Pancreas (tissue), 10 donors: Measurements from ENCODE around the gene SIN3B. TPM values are rescaled to one million over a fixed set of nuclear protein-coding genes. Genes with fewer than 3 reads are reported as not detected.

Source experiments
- ATAC-seq, 4 donors: fragments of 200-7000 bp; cut with Tn5 transposase; one replicate each; pipeline versions ENCODE4 v1.8.0 to v1.9.1; 2020; ENCODE audit warnings: mild to moderate bottlenecking in 4 of 4, moderate library complexity in 4 of 4
- DNase-seq, 6 donors: peaks; one replicate each; pipeline ENCODE4 v3.0.0-alpha.2; 2020
- FAIRE-seq: peaks from 2 replicates; lab custom pipeline; 2012; peaks lifted over from hg19 to GRCh38; lab: Jason Lieb, UNC
- H3K27ac ChIP-seq, 4 donors: fragments of 200-600 bp; sonication (generic); 1 replicate in 3 of 4; 2 replicates in 1 of 4; pipeline versions ENCODE4 v1.5.0 to v1.8.0; 2020
- H3K27me3 ChIP-seq, 4 donors: fragments of 200-600 bp; one replicate each; pipeline ENCODE4 v1.8.0; 2021
- H3K36me3 ChIP-seq, 3 donors: fragments of 200-600 bp; sonication (generic) in 1 of 3; one replicate each; pipeline versions ENCODE4 v1.5.0 to v1.8.0; 2020 to 2021
- H3K4me1 ChIP-seq, 3 donors: fragments of 200-600 bp; one replicate each; pipeline ENCODE4 v1.8.0; 2021
- H3K4me3 ChIP-seq, 4 donors: fragments of 200-600 bp; sonication (generic) in 2 of 4; one replicate each; pipeline versions ENCODE4 v1.5.0 to v1.8.0; 2020 to 2021
- H3K9me3 ChIP-seq, 4 donors: fragments of 200-600 bp; one replicate each; pipeline ENCODE4 v1.8.0; 2021
- CTCF ChIP-seq, 4 donors: fragments of 200-600 bp; sonication (generic) in 3 of 4; IDR thresholded peaks; one replicate each; pipeline versions ENCODE4 v1.5.0 to v1.8.0; 2021; ENCODE audit warnings: antibody characterized with exemption in 4 of 4
- WGBS, 2 donors: extraction: QIAGEN DNeasy Blood & Tissue Kit; methylation state at CpG; one replicate each; pipeline ENCODE4 v1.1.7; 2013; 5-methylcytosine and 5-hydroxymethylcytosine counted together
- intact Hi-C, 3 donors: fragments of 100-400 bp; cut with DNase I; formaldehyde crosslinking; loops; one replicate each; pipeline versions ENCODE4 v1.11.1 to v1.14.2; 2022
- polyA plus RNA-seq, 2 donors: library from polyadenylated mRNA; stranded (reverse); fragments of 200-250 nt; gene quantifications; one replicate each; pipeline ENCODE4 v1.2.3, GENCODE V29; 2013
- total RNA-seq, 6 donors: library from RNA; stranded (reverse); fragmentation: NEBNext Ultra II Directional in 4 of 6; extraction: Animal tissue kit (Norgen Biotek cat#: 25700) in 4 of 6; gene quantifications; one replicate each; pipeline versions ENCODE4 v1.2.1 to v1.2.4, GENCODE V29; 2021 to 2023
- donor health status: healthy with polysubstance abuse.
- donor health status: DM: no; HTN: no; CAD: no; lungs with moderate emphysema.
- donor health status: DM: no; HTN: no; CAD: no.
- donor health status: control.
- donor health status: control.
- donor health status: Bipolar disorder and iron deficiency.
- donor health status: DM: yes; HTN: yes; CAD: no.
- donor health status: DM: no; HTN: no; CAD: no.
- donor health status: DM: no; HTN: no; CAD: no.
- donor health status: DM: yes; HTN: yes; CAD: no.

Gene SIN3B
- total and polyA plus RNA-seq, 8 donors = 13.6 to 51.8 (median 20.1) TPM

GRCh38 chr19:16830679-16831078 lies 1.5 kb downstream of the SIN3B start:
- Histone ChIP-seq H3K36me3 (peaks cover 5 to 24% (median 5%) of the 10 kb centered on the region in 3 donors), H3K4me3 (no peak overlapping the region), H3K27me3 (no peaks in the 10 kb centered on the region), H3K27ac (no peak overlapping the region), H3K9me3 (no peaks in the 10 kb centered on the region), H3K4me1 (peaks cover 0 to 7% (median 0%) of the 10 kb centered on the region in 3 donors)
- ATAC-seq = no peak
- no peak for TF ChIP-seq CTCF (IDR thresholded peaks at IDR 0.05)
- intact Hi-C loops = no loop called here
- FAIRE-seq = no peak
- DNase-seq = no peak
- WGBS, 2 donors = 72 to 77% methylated on average over 3 of the region's 3 CpGs

- Histone ChIP-seq H3K4me3 (no peak overlapping the region), H3K4me1 (peaks cover 0 to 7% (median 0%) of the 10 kb centered on the region in 3 donors), H3K27ac (no peak overlapping the region), H3K36me3 (peaks cover 5 to 24% (median 5%) of the 10 kb centered on the region in 3 donors), H3K9me3 (no peaks in the 10 kb centered on the region), H3K27me3 (no peaks in the 10 kb centered on the region)
- TF ChIP-seq CTCF (IDR thresholded peaks at IDR 0.05) = no peak
- no peak for DNase-seq
- intact Hi-C loops = no loop called here
- ATAC-seq = no peak
- FAIRE-seq = no peak
- 93 to 94% methylated on average over 9 of the region's 9 CpGs for WGBS, 2 donors
These were observed 2.3 kb downstream of the SIN3B start for GRCh38 chr19:16831531-16831930.

DNA sequence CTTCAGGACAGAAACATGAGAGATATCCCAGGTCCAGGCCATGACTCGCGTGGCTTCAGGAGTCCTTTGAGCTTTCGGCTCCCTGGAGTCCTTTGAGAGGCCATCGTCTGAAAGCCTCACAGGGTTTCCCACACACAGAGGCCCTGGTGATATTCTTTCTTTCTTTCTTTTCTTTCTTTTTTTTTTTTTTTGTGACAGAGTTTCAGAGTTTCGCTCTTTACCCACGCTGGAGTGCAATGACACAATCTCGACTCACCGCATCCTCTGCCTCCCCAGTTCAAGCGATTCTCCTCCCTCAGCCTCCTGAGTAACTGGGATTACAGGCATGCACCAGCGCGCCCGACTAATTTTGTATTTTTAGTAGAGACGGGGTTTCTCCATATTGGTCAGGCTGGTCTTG lies 5.5 kb downstream of the SIN3B start:
- no peak for DNase-seq
- intact Hi-C loops = no loop called here

GRCh38 chr19:16836115-16837034 lies 7.2 kb downstream of the SIN3B start:
- H3K9me3 ChIP-seq = no peaks in the 10 kb centered on the region
- H3K4me1 ChIP-seq = no peaks in the 10 kb centered on the region
- FAIRE-seq (no peak), ATAC-seq (peak in 2 of 4 donors; percentile 49 to 66), DNase-seq (peak in 1 of 6 donors; percentile 31)
- peaks cover 5 to 31% (median 5%) of the 10 kb centered on the region in 3 donors for H3K36me3 ChIP-seq
- no peak overlapping the region for H3K27ac ChIP-seq
- 82 to 84% methylated on average over 23 of the region's 23 CpGs for WGBS, 2 donors
- TF ChIP-seq CTCF (IDR thresholded peaks at IDR 0.05) = no peak
- no peaks in the 10 kb centered on the region for H3K27me3 ChIP-seq
- no peak overlapping the region for H3K4me3 ChIP-seq
- intact Hi-C loops = no loop called here

More for the DNA sequence above, 5.5 kb downstream of the SIN3B start:
- Histone ChIP-seq H3K27me3 (no peaks in the 10 kb centered on the region), H3K27ac (no peak overlapping the region), H3K4me1 (peaks cover 0 to 7% (median 0%) of the 10 kb centered on the region in 3 donors), H3K4me3 (no peak overlapping the region), H3K9me3 (no peaks in the 10 kb centered on the region), H3K36me3 (peaks cover 5 to 31% (median 5%) of the 10 kb centered on the region in 3 donors)
- no peak for TF ChIP-seq CTCF (IDR thresholded peaks at IDR 0.05)
- 92 to 96% methylated on average over 13 of the region's 13 CpGs for WGBS, 2 donors
- FAIRE-seq = no peak
- no peak for ATAC-seq

- no peaks in the 10 kb centered on the region for H3K4me1 ChIP-seq
- 94% methylated on average over 4 of the region's 4 CpGs for WGBS, 2 donors
- H3K9me3 ChIP-seq = no peaks in the 10 kb centered on the region
- no peak overlapping the region for H3K27ac ChIP-seq
- intact Hi-C loops = no loop called here
- no peak for FAIRE-seq
- no peaks in the 10 kb centered on the region for H3K27me3 ChIP-seq
- DNase-seq = no peak
- no peak for TF ChIP-seq CTCF (IDR thresholded peaks at IDR 0.05)
- no peak for ATAC-seq
- no peak overlapping the region for H3K4me3 ChIP-seq
- peaks cover 5 to 31% (median 5%) of the 10 kb centered on the region in 3 donors for H3K36me3 ChIP-seq
These were observed 7.8 kb downstream of the SIN3B start for GRCh38 chr19:16837035-16837362.
